Central memory CD8-positive, alpha-beta T cell (primary cell): ENCODE data around the gene SMC5.
"Not testable (repeated sequence)": the region's sequence is repeated elsewhere in the genome, so short reads cannot be mapped to it uniquely, and the experiment has no call there.

ENCODE experiments used
- ATAC-seq: fragments of 150-1000 bp; cut with Tn5 transposase; replicated peaks from 2 replicates; pipeline ENCODE4 v1.10.0; 2022; ENCODE audit warnings: mild to moderate bottlenecking, moderate FRiP score, moderate number of reproducible peaks; ENCODE audit not compliant: poor library complexity, severe bottlenecking; ENCODE audit errors: extremely low read depth
- DNase-seq, 2 donors: peaks; one replicate each; pipeline ENCODE4 v3.0.0; 2021; ENCODE audit warnings: low spot score in 2 of 2
- H3K27ac Mint-ChIP-seq: one replicate; pipeline ENCODE4 v1.8.0; 2022; ENCODE audit warnings: low read depth, mild to moderate bottlenecking, moderate library complexity, mixed read lengths
- H3K27me3 Mint-ChIP-seq: one replicate; pipeline ENCODE4 v1.8.0; 2022; ENCODE audit warnings: mixed read lengths
- H3K36me3 Mint-ChIP-seq: one replicate; pipeline ENCODE4 v1.8.0; 2022; ENCODE audit warnings: mild to moderate bottlenecking, moderate library complexity, mixed read lengths; ENCODE audit not compliant: insufficient read depth
- H3K4me1 Mint-ChIP-seq: one replicate; pipeline ENCODE4 v1.8.0; 2022; ENCODE audit warnings: mixed read lengths
- H3K4me3 Mint-ChIP-seq: one replicate; pipeline ENCODE4 v1.8.0; 2022; ENCODE audit warnings: mild to moderate bottlenecking, moderate library complexity, mixed read lengths
- H3K9me3 Mint-ChIP-seq: one replicate; pipeline ENCODE4 v1.8.0; 2022; ENCODE audit warnings: mixed read lengths

SMC5 gene

GRCh38 chr9:70401241-70401640 is 142.5 kb downstream of the SMC5 start:
- not testable (repeated sequence) for H3K36me3 Mint-ChIP-seq, H3K4me3 Mint-ChIP-seq, ATAC-seq, DNase-seq, H3K27ac Mint-ChIP-seq, H3K27me3 Mint-ChIP-seq, H3K9me3 Mint-ChIP-seq
- peaks cover 71% of the 10 kb centered on the region for H3K4me1 Mint-ChIP-seq

GRCh38 chr9:70402213-70402612 is 143.4 kb downstream of the SMC5 start:
- ATAC-seq, result no peak
- Mint-ChIP-seq H3K4me1 (peaks cover 72% of the 10 kb centered on the region), H3K27me3 (no peaks in the 10 kb centered on the region), H3K36me3 (peaks cover 4% of the 10 kb centered on the region), H3K4me3 (no peak overlapping the region), H3K9me3 (no peaks in the 10 kb centered on the region), H3K27ac (no peak overlapping the region)
- DNase-seq, result no peak

DNA sequence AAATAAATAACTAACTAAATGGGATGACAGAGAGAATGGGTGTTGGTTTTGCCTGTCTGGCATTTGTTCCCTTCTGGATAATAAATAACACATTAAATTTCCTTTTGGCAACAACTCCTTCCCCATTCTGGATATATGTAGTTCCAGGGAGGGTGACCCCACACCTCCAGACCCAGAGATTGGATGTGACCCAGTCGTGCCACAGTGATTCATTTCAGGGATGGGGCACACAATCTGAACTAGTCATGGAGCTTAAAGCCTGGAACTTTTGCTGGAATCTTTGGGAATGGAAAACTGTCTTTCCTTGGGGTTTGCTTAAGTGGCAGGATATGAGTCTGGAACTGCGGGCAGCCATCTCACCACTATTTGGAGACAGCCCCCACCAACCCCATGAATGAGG is 144.4 kb downstream of the SMC5 start:
- H3K4me1 Mint-ChIP-seq, result peaks cover 72% of the 10 kb centered on the region
- DNase-seq (no peak), ATAC-seq (no peak)
- H3K27me3 Mint-ChIP-seq, result no peaks in the 10 kb centered on the region
- no peak overlapping the region for H3K27ac Mint-ChIP-seq
- no peaks in the 10 kb centered on the region for H3K9me3 Mint-ChIP-seq
- no peak overlapping the region for H3K4me3 Mint-ChIP-seq
- H3K36me3 Mint-ChIP-seq, result peaks cover 3% of the 10 kb centered on the region

DNA sequence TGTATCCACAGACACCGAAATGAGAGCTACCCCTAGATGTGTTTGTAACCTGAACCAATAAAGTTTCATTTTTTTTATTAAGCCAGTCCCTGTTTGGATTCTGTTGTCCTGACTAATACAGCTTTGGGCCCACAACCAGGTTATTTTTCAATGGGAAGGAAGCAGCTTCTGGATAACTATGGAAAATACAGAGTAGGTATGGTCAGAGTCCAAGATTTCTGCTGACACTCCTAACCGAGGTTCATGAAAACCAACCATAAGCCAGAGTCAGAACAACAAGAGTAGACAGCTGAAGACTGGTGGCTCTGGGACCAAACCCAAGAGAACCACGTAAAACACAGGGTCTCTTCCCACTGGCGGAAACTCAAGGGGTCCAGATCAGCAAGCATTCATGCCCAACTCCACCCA is 144.8 kb downstream of the SMC5 start:
- H3K36me3 Mint-ChIP-seq, result peaks cover 2% of the 10 kb centered on the region
- no peak for DNase-seq
- no peaks in the 10 kb centered on the region for H3K27me3 Mint-ChIP-seq
- peaks cover 73% of the 10 kb centered on the region for H3K4me1 Mint-ChIP-seq
- H3K4me3 Mint-ChIP-seq, result no peak overlapping the region
- H3K9me3 Mint-ChIP-seq, result no peaks in the 10 kb centered on the region
- no peak for ATAC-seq
- H3K27ac Mint-ChIP-seq, result no peak overlapping the region

GRCh38 chr9:70404261-70404660 is 145.5 kb downstream of the SMC5 start:
- Mint-ChIP-seq H3K4me3 (peak overlapping the region; percentile 30), H3K36me3 (peaks cover 2% of the 10 kb centered on the region), H3K27me3 (no peaks in the 10 kb centered on the region), H3K27ac (peak overlapping the region; percentile 22), H3K9me3 (no peaks in the 10 kb centered on the region), H3K4me1 (peaks cover 67% of the 10 kb centered on the region)
- DNase-seq (no peak), ATAC-seq (no peak)
